Measurements from ENCODE around the gene PDE3A.

The PDE3A gene

DNA sequence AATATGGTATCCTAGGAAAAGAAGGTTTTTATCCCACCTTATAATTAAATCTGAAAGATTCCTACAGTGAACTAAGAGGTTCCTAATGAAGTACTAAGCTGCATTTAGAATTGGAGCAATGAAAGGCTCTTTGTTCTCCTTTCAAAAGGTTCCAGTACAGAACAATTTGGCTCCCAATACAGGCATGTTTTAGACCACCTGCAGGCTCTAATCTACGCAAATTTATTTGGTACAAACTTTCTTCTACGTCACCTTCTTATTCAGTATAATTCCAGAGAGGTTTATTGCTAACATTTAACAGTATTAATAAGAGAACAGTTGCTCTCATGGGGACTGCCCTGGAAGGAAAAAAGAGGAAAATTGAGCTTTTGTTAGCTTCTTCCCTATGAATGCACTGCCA, 289.2 kb downstream of the PDE3A start:
- in situ Hi-C loops (cut with HindIII; ENCODE audit: low sequenced_read_pairs): no loop called here
- DNase-seq (ENCODE audit: low read depth, low spot score): no peak
- no peak for TF ChIP-seq CTCF (IDR thresholded peaks at IDR 0.05; ENCODE audit: low read depth, low read length)
- no peak overlapping the region for H3K4me3 ChIP-seq (ENCODE audit: low read depth, low read length)

DNA sequence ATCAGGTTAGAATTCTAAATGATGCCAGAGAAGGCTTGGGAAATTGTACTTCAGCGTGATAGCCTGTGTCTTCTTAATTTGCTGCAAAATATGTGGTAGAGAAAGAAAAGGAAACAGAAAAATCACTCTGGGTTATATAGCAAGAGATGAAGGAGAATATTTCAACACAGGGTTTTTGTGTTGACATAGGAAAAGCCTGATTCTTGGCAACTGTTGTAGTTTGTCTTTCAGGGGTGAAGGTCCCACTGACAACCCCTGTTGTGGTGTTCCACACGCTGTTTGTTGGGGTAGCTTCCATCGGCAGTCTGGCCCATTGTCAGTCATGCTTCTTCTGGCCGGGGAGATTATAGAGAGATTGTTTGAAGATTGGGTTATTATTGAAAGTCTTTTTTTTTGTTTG, 313.0 kb downstream of the PDE3A start:
- no peak for TF ChIP-seq CTCF (IDR thresholded peaks at IDR 0.05; ENCODE audit: low read depth, low read length)
- DNase-seq (ENCODE audit: low read depth, low spot score): no peak
- no peak overlapping the region for H3K4me3 ChIP-seq (ENCODE audit: low read depth, low read length)
- in situ Hi-C loops (cut with HindIII; ENCODE audit: low sequenced_read_pairs): no loop called here

DNA sequence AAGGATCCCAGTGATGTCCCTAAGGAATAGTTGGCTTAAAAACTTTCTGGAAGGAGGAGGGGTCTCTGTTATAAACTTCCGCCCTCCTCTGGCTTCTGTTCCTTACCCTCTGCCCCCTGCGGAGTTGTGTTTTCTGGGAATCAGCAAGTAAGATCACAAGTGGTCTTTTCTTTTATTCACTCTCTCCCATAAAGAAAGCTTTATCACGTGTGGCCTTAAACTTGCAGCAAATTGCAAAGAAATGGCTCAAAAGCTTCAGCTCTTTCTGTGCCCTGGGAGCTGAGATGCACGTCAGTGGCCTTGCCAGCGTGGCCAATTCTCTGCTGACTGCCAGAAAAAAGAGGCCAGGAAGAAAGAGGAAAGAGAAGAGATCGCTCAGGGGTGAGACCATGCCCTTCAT, 326.9 kb downstream of the PDE3A start, which contains the start of gene SLCO1C1:
SLCO1C1 (plus strand) TSS at position 101 of the 400 bp plus-strand sequence. CDS start 4,245 bp downstream, outside the sequence.
- no peak for TF ChIP-seq CTCF (IDR thresholded peaks at IDR 0.05; ENCODE audit: low read depth, low read length)
- in situ Hi-C loops (cut with HindIII; ENCODE audit: low sequenced_read_pairs): no loop called here
- no peak within 1 kb of the TSS for H3K4me3 ChIP-seq (ENCODE audit: low read depth, low read length)
- DNase-seq (ENCODE audit: low read depth, low spot score): no peak

DNA sequence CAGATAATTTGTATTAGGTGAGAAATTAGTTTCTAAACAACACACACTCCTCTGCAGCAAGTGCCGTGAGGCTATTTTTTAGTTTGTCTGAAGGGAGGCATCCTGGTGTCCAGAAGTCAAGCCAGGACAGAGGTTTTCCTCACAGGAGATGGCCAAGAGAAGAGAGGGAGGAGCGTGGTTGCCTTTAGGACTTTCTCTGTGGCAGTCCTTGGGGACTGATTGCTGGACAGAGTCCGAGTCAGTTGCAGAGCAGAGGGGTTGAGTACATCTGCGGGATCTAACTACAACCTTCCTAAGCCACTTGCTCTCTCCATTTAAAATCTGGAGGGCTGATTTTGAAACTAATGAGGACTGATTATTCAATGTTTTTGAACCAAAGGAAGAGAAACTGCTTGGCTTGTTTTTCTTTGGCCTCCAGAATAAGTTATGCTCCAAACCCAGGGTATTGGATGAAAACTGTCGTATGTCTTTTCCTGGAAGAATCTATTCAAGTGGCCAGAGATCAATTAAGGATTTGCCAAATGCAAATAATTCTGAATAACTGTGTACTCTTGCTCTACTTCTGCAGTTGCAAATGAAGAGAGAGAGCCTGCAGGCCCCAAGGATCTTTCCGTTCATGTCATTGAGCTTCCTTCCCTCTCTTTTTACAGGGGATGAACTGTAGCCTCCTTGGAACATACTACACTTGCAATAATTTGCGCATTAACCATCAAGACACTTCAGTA, 328.0 kb downstream of the PDE3A start:
- H3K4me3 ChIP-seq (ENCODE audit: low read depth, low read length): no peak overlapping the region
- DNase-seq (ENCODE audit: low read depth, low spot score): no peak
- TF ChIP-seq CTCF (IDR thresholded peaks at IDR 0.05; ENCODE audit: low read depth, low read length): no peak
- in situ Hi-C loops (cut with HindIII; ENCODE audit: low sequenced_read_pairs): no loop called here

GRCh38 chr12:20701106-20701505, 332.8 kb downstream of the PDE3A start:
- TF ChIP-seq CTCF (IDR thresholded peaks at IDR 0.05; ENCODE audit: low read depth, low read length): no peak
- H3K4me3 ChIP-seq (ENCODE audit: low read depth, low read length): no peak overlapping the region
- DNase-seq (ENCODE audit: low read depth, low spot score): no peak
- in situ Hi-C loops (cut with HindIII; ENCODE audit: low sequenced_read_pairs): no loop called here

DNA sequence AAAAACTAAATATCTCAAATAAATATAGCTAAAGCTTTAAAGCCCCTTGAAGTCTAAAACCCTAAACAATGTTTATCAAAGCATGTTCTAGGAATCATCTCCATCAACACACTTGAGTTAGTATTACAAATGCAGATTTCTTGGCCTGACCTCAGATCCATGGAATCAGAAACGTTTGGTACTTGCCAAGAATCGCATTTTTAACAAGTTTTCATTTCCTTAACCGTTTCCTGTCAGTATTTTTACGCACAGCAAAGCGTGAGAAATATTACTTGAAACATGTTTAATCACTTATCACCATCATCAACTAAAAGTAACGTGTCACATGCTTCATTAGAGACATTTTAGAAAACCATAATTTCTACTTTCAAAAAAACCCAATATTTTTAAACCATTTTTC, 336.5 kb downstream of the PDE3A start:
- no peak for TF ChIP-seq CTCF (IDR thresholded peaks at IDR 0.05; ENCODE audit: low read depth, low read length)
- DNase-seq (ENCODE audit: low read depth, low spot score): no peak
- H3K4me3 ChIP-seq (ENCODE audit: low read depth, low read length): no peak overlapping the region
- in situ Hi-C loops (cut with HindIII; ENCODE audit: low sequenced_read_pairs): no loop called here
